ENCODE measurements around the gene FNBP1. TPM values are rescaled to one million over a fixed set of nuclear protein-coding genes. Genes with fewer than 3 reads are reported as not detected.

The FNBP1 gene
- total and polyA plus RNA-seq, 2 of the 13 experiments (the other 11 are each of a cell fraction or from before 2014, with no cell fraction given), result 5.4 to 19.5 TPM

GRCh38 chr9:130028493-130029222 is 14.3 kb downstream of the FNBP1 start (continued):
- TF ChIP-seq, protein P1, sequence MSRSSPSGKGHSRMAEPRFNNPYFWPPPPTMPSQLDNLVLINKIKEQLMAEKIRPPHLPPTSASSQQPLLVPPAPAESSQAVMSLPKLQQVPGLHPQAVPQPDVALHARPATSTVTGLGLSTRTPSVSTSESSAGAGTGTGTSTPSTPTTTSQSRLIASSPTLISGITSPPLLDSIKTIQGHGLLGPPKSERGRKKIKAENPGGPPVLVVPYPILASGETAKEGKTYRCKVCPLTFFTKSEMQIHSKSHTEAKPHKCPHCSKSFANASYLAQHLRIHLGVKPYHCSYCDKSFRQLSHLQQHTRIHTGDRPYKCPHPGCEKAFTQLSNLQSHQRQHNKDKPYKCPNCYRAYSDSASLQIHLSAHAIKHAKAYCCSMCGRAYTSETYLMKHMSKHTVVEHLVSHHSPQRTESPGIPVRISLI (CRISPR knock-in tag; IDR thresholded peaks at IDR 0.05; ENCODE audit: borderline replicate concordance), result no peak
- TF ChIP-seq BORCS8-MEF2B (CRISPR knock-in tag; IDR thresholded peaks at IDR 0.05) (no peak), ZNF407 (CRISPR knock-in tag; IDR thresholded peaks at IDR 0.05; ENCODE audit: not compliant biosample characterization) (no peak), SIN3A (IDR thresholded peaks at IDR 0.05; ENCODE audit: borderline replicate concordance, low read depth, low read length) (0 out of 2 replicates have a peak, but pooled peaks have one; percentile 41), NR2F2 (IDR thresholded peaks at IDR 0.05; ENCODE audit: borderline replicate concordance, low read depth) (no peak), ELF4 (CRISPR knock-in tag; IDR thresholded peaks at IDR 0.05; ENCODE audit: borderline replicate concordance) (no peak), NFE2L1 (CRISPR knock-in tag; IDR thresholded peaks at IDR 0.05; ENCODE audit: borderline replicate concordance) (no peak), ZNF124 (CRISPR knock-in tag; IDR thresholded peaks at IDR 0.05) (no peak), YEATS2 (CRISPR knock-in tag; IDR thresholded peaks at IDR 0.05; ENCODE audit: borderline replicate concordance) (no peak), ZMYM2 (CRISPR knock-in tag; IDR thresholded peaks at IDR 0.05) (no peak), HNRNPH1 (optimal IDR thresholded peaks at IDR 0.05; ENCODE audit: low read depth, low read length) (no peak), CENPT (CRISPR knock-in tag; IDR thresholded peaks at IDR 0.05; ENCODE audit: low read depth) (no peak), ZBTB25 (CRISPR knock-in tag; IDR thresholded peaks at IDR 0.05) (no peak), ZBTB21 (CRISPR knock-in tag; IDR thresholded peaks at IDR 0.05) (0 out of 2 replicates have a peak, but pooled peaks have one; percentile 40)
